OCI-LY1 (cell line): ENCODE results near the gene SPINK1.

Experiments
- H2AFZ ChIP-seq: fragments of 200-600 bp; sonication (generic), shearing (Covaris generic); 2 replicates; pipeline ENCODE4 v1.6.0; 2014; ENCODE audit warnings: antibody characterized with exemption, mild to moderate bottlenecking, low read length
- H3F3A ChIP-seq: fragments of 200-600 bp; sonication (generic), shearing (Covaris generic); 2 replicates; pipeline ENCODE4 v1.6.0; 2014; ENCODE audit warnings: mild to moderate bottlenecking, antibody characterized with exemption, low read length, moderate library complexity; ENCODE audit not compliant: insufficient read depth
- H3K27ac ChIP-seq: fragments of 200-600 bp; sonication (generic); 2 replicates; pipeline ENCODE4 v1.5.1; 2014; ENCODE audit warnings: low read length, mixed run types, mild to moderate bottlenecking, low read depth; ENCODE audit not compliant: poor library complexity, severe bottlenecking
- H3K27me3 ChIP-seq: fragments of 200-600 bp; sonication (generic); 2 replicates; pipeline ENCODE4 v1.6.0; 2014; ENCODE audit warnings: antibody characterized with exemption, mild to moderate bottlenecking, low read length, moderate library complexity; ENCODE audit not compliant: insufficient read depth
- H3K36me3 ChIP-seq: fragments of 200-600 bp; sonication (generic); 2 replicates; pipeline ENCODE4 v1.6.1; 2014; ENCODE audit warnings: mild to moderate bottlenecking, antibody characterized with exemption, low read length, moderate library complexity, mixed read lengths; ENCODE audit not compliant: insufficient read depth
- H3K4me1 ChIP-seq: fragments of 200-600 bp; sonication (generic); 2 replicates; pipeline ENCODE4 v1.5.1; 2014; ENCODE audit warnings: mild to moderate bottlenecking, low read length, moderate library complexity; ENCODE audit not compliant: insufficient read depth, severe bottlenecking
- H3K4me2 ChIP-seq: fragments of 200-600 bp; sonication (generic), shearing (Covaris generic); 2 replicates; pipeline ENCODE4 v1.6.1; 2014; ENCODE audit warnings: low read length
- H3K4me3 ChIP-seq: fragments of 200-600 bp; sonication (generic); 2 replicates; pipeline ENCODE4 v1.5.1; 2014; ENCODE audit warnings: low read length, low read depth, mild to moderate bottlenecking, mixed read lengths; ENCODE audit not compliant: poor library complexity, severe bottlenecking
- H3K79me2 ChIP-seq: fragments of 200-600 bp; shearing (Covaris generic); 2 replicates; pipeline ENCODE4 v1.6.1; 2016; ENCODE audit warnings: mixed run types, low read length, mixed read lengths; ENCODE audit not compliant: insufficient read depth
- H3K9ac ChIP-seq: fragments of 200-600 bp; sonication (generic), shearing (Covaris generic); 2 replicates; pipeline ENCODE4 v1.6.1; 2014; ENCODE audit warnings: mild to moderate bottlenecking, low read length, mixed read lengths
- H3K9me2 ChIP-seq: fragments of 200-600 bp; sonication (generic), shearing (Covaris generic); 2 replicates; pipeline ENCODE4 v1.6.1; 2014; ENCODE audit warnings: low read depth, mild to moderate bottlenecking, low read length, mixed read lengths
- H3K9me3 ChIP-seq: fragments of 200-600 bp; shearing (Covaris generic); 2 replicates; pipeline ENCODE4 v1.6.1; 2014; ENCODE audit warnings: low read length, mixed read lengths
- H4K20me1 ChIP-seq: fragments of 200-600 bp; sonication (generic), shearing (Covaris generic); 2 replicates; pipeline ENCODE4 v1.6.0; 2016; ENCODE audit warnings: mild to moderate bottlenecking, low read length; ENCODE audit not compliant: insufficient read depth
- EZH2 ChIP-seq: fragments of 200-600 bp; sonication (generic), shearing (Covaris generic); IDR thresholded peaks from 2 replicates; pipeline ENCODE4 v1.8.0; 2017; ENCODE audit warnings: borderline replicate concordance, mixed run types, mild to moderate bottlenecking, antibody characterized with exemption, low read length, moderate library complexity, mixed read lengths
- TF ChIP-seq, protein P1 (sequence below): fragments of 200-600 bp; sonication (generic), shearing (Covaris generic); IDR thresholded peaks from 2 replicates; pipeline ENCODE4 v1.5.1; 2017; ENCODE audit warnings: mild to moderate bottlenecking, antibody characterized with exemption, low read length, moderate library complexity, mixed read lengths

The SPINK1 gene

DNA sequence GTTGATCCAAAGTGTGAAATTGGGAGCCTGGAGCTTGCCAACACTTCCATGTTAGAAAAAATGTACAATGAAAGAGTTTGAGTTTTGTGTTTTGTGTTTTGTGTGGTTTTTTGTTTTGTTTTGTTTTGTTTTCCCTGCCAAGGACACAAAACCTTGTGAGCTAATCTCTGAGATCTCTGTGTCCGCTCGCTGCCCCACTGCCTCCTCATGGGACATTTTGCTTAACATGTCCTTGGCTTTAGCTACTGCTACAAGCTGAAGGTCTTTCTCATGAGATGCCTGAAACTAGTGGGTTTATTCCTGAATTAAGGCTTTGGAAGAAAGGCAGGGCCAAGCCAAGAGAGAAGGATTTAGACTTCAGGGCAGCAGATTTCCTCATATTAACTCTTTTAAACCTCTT lies 41.7 kb downstream of the SPINK1 start:
- Histone ChIP-seq H3K79me2 (no peaks in the 10 kb centered on the region), H3K27ac (no peak overlapping the region), H3K9me2 (no peaks in the 10 kb centered on the region), H3K27me3 (no peaks in the 10 kb centered on the region), H3K36me3 (no peaks in the 10 kb centered on the region), H4K20me1 (no peaks in the 10 kb centered on the region), H3K4me3 (no peak overlapping the region), H3K9me3 (no peaks in the 10 kb centered on the region), H2AFZ (no peak overlapping the region), H3K4me2 (no peak overlapping the region), H3K9ac (no peak overlapping the region), H3F3A (no peaks in the 10 kb centered on the region), H3K4me1 (no peaks in the 10 kb centered on the region)
- TF ChIP-seq, protein P1, sequence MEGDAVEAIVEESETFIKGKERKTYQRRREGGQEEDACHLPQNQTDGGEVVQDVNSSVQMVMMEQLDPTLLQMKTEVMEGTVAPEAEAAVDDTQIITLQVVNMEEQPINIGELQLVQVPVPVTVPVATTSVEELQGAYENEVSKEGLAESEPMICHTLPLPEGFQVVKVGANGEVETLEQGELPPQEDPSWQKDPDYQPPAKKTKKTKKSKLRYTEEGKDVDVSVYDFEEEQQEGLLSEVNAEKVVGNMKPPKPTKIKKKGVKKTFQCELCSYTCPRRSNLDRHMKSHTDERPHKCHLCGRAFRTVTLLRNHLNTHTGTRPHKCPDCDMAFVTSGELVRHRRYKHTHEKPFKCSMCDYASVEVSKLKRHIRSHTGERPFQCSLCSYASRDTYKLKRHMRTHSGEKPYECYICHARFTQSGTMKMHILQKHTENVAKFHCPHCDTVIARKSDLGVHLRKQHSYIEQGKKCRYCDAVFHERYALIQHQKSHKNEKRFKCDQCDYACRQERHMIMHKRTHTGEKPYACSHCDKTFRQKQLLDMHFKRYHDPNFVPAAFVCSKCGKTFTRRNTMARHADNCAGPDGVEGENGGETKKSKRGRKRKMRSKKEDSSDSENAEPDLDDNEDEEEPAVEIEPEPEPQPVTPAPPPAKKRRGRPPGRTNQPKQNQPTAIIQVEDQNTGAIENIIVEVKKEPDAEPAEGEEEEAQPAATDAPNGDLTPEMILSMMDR, result no peak
- TF ChIP-seq EZH2, result no peak

DNA sequence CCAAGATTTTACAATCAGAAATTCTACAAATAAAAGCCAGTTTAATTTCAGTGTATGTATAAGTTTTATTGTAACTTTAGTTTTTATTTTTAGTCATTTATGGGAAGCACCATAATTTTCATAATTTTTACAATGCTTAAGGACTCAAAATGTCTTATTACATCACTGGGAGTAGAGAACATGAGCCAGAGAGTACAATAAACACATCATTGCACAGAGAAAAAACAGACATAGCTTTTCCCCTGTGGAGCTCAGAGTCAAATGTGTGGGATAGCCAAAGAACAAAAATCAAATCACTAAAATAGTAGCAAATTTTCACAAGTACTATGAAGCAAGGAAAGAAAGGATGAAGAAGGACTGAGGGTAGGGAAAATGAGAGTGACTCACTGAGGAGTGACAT lies 43.4 kb downstream of the SPINK1 start:
- no peak for TF ChIP-seq EZH2
- TF ChIP-seq, protein P1, result no peak
- H3K4me3 ChIP-seq, result no peak overlapping the region
- H3K27ac ChIP-seq, result no peak overlapping the region
- no peak overlapping the region for H3K4me2 ChIP-seq
- no peaks in the 10 kb centered on the region for H3K9me2 ChIP-seq
- H4K20me1 ChIP-seq, result no peaks in the 10 kb centered on the region
- H3K9me3 ChIP-seq, result no peaks in the 10 kb centered on the region
- no peaks in the 10 kb centered on the region for H3K36me3 ChIP-seq
- no peaks in the 10 kb centered on the region for H3F3A ChIP-seq
- no peaks in the 10 kb centered on the region for H3K4me1 ChIP-seq
- no peak overlapping the region for H2AFZ ChIP-seq
- H3K9ac ChIP-seq, result no peak overlapping the region
- H3K79me2 ChIP-seq, result no peaks in the 10 kb centered on the region
- no peaks in the 10 kb centered on the region for H3K27me3 ChIP-seq

DNA sequence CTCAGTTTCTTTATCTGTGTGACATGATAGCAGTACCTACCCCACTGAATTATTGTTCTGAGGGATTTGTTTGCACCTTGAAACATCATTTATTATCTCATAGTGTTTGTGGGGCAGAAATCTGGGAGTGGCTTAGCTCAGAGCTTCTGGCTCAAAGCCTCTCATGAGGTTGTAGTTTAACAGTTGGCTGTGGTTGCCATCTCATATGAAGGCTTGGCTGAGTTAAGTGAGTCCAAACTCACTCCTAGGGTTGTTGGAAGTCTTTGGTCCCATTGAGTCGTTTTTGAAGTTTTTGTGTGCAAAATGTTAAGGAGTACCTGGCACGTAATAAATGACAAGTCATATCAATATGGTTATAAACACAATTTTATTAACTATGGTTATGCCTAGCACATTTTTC lies 45.3 kb downstream of the SPINK1 start:
- Histone ChIP-seq H3K27ac (no peak overlapping the region), H3K9me2 (no peaks in the 10 kb centered on the region), H3K4me3 (no peak overlapping the region), H2AFZ (no peak overlapping the region), H3K4me1 (peaks cover 10% of the 10 kb centered on the region), H3K27me3 (no peaks in the 10 kb centered on the region), H3K4me2 (no peak overlapping the region), H3K9ac (no peak overlapping the region), H3K36me3 (no peaks in the 10 kb centered on the region), H3K9me3 (no peaks in the 10 kb centered on the region), H3K79me2 (no peaks in the 10 kb centered on the region), H4K20me1 (no peaks in the 10 kb centered on the region), H3F3A (no peaks in the 10 kb centered on the region)
- TF ChIP-seq, protein P1, result no peak
- TF ChIP-seq EZH2, result no peak
